Nephron progenitor cell (in vitro differentiated cells): ENCODE results near the gene ZNF154.

ENCODE experiments used
- DNase-seq: peaks from one replicate; pipeline ENCODE4 v3.0.0; 2021
- H3K27ac Mint-ChIP-seq: 2 replicates; pipeline ENCODE4 v1.8.0; 2021; ENCODE audit warnings: mild to moderate bottlenecking, moderate library complexity, mixed read lengths
- H3K27me3 Mint-ChIP-seq: 2 replicates; pipeline ENCODE4 v1.8.0; 2021; ENCODE audit warnings: mild to moderate bottlenecking, low read depth, mixed read lengths; ENCODE audit not compliant: poor library complexity
- H3K36me3 Mint-ChIP-seq: 2 replicates; pipeline ENCODE4 v1.8.0; 2021; ENCODE audit warnings: low read depth, mixed read lengths
- H3K4me1 Mint-ChIP-seq: 2 replicates; pipeline ENCODE4 v1.8.0; 2021; ENCODE audit warnings: mixed read lengths
- H3K4me3 Mint-ChIP-seq: 2 replicates; pipeline ENCODE4 v1.8.0; 2021; ENCODE audit warnings: mild to moderate bottlenecking, moderate library complexity, mixed read lengths
- H3K9me3 Mint-ChIP-seq: 2 replicates; pipeline ENCODE4 v1.8.0; 2021; ENCODE audit warnings: mild to moderate bottlenecking, moderate library complexity, mixed read lengths
- TF ChIP-seq, protein P1 (sequence below): fragments of 200-600 bp; sonication (generic); IDR thresholded peaks from 2 replicates; pipeline ENCODE4 v1.5.0; 2021; ENCODE audit warnings: antibody characterized with exemption

Gene ZNF154

DNA sequence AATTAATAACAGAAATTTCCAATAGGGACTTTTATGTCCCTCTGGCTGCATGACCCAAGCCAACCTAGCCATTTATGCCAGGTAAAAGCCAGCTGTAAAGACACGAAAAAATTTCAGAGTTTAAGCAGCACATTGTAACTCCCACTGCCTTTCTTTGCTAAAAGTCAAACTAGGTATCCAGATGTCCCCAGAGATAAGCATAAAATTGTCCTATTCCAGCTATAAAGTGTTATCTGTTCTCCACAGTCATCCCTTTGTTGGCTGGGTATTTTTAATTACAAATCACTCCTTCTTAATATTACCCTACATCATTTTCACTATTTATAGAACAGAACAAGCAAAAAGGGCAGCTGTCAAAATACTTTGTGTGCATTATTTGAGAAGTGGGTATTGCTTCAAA is 3.2 kb upstream of the ZNF154 start:
- Mint-ChIP-seq H3K27ac (no peak overlapping the region), H3K4me3 (no peak overlapping the region), H3K9me3 (peaks cover 87% of the 10 kb centered on the region), H3K27me3 (peaks cover 10% of the 10 kb centered on the region), H3K36me3 (peaks cover 81% of the 10 kb centered on the region), H3K4me1 (peaks cover 10% of the 10 kb centered on the region)
- DNase-seq, result no peak
- TF ChIP-seq, protein P1, sequence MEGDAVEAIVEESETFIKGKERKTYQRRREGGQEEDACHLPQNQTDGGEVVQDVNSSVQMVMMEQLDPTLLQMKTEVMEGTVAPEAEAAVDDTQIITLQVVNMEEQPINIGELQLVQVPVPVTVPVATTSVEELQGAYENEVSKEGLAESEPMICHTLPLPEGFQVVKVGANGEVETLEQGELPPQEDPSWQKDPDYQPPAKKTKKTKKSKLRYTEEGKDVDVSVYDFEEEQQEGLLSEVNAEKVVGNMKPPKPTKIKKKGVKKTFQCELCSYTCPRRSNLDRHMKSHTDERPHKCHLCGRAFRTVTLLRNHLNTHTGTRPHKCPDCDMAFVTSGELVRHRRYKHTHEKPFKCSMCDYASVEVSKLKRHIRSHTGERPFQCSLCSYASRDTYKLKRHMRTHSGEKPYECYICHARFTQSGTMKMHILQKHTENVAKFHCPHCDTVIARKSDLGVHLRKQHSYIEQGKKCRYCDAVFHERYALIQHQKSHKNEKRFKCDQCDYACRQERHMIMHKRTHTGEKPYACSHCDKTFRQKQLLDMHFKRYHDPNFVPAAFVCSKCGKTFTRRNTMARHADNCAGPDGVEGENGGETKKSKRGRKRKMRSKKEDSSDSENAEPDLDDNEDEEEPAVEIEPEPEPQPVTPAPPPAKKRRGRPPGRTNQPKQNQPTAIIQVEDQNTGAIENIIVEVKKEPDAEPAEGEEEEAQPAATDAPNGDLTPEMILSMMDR, result no peak

DNA sequence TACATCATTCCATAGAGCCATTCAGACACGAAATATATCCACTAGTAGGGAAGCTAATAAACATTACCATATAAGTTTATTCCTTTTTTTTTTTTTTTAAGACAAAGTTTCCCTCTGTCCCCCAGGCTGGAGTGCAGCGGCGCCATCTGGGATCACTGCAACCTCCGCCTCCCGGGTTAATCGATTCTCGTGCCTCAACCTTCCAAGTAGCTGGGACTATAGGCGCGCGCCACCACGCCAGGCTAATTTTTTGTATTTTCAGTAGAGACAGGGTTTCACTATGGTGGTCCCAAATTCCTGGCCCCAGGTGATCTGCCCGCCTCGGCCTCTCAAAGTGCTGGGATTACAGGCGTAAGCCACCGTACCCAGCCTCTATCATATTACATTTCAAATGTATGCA is 612 bp upstream of the ZNF154 start:
- H3K27ac Mint-ChIP-seq, result no peak overlapping the region
- H3K27me3 Mint-ChIP-seq, result peaks cover 10% of the 10 kb centered on the region
- H3K36me3 Mint-ChIP-seq, result peaks cover 84% of the 10 kb centered on the region
- H3K4me1 Mint-ChIP-seq, result peaks cover 10% of the 10 kb centered on the region
- H3K4me3 Mint-ChIP-seq, result peak overlapping the region; percentile 95
- TF ChIP-seq, protein P1, result no peak
- H3K9me3 Mint-ChIP-seq, result peaks cover 90% of the 10 kb centered on the region
- DNase-seq, result no peak

DNA sequence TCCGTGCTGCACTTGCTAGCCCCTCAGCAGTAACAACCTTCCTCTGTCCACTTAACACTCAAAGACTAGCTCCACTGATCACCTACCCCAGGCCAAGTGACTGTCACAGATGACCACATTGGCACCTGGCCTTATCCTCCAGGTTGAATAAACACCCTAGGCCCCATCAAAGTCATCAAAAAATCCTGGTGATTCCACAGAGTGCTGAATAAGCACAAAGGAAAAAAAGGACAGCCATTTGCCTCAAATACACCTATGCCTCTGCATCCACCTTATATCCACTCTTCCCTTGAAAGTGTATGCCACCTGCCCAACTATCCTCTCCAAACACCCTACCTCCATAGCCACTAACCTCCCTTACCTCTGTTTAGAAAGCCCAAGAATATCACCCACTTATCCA is 2.7 kb downstream of the ZNF154 start:
- H3K4me3 Mint-ChIP-seq, result peak overlapping the region; percentile 41
- TF ChIP-seq, protein P1, result no peak
- H3K27me3 Mint-ChIP-seq, result peaks cover 10% of the 10 kb centered on the region
- no peak for DNase-seq
- H3K4me1 Mint-ChIP-seq, result peaks cover 10% of the 10 kb centered on the region
- H3K27ac Mint-ChIP-seq, result no peak overlapping the region
- peaks cover 95% of the 10 kb centered on the region for H3K9me3 Mint-ChIP-seq
- peaks cover 89% of the 10 kb centered on the region for H3K36me3 Mint-ChIP-seq

DNA sequence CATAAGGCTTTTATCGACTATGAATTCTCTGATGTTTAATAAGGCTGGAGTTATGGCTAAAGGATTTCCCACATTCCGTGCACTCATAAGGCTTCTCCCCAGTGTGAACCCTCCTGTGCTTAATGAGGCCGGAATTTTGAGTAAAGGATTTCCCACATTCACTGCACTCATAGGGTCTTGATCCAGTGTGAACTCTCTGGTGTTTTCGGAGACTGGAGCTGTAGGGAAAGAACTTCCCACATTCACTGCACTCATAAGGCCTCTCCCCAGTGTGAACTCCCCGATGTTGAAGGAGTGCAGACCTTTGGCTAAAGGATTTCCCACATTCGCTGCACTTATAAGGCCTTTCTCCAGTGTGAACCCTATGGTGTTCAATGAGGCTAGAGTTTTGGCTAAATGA is 7.4 kb downstream of the ZNF154 start:
- no peaks in the 10 kb centered on the region for H3K27me3 Mint-ChIP-seq
- TF ChIP-seq, protein P1, result no peak
- no peaks in the 10 kb centered on the region for H3K4me1 Mint-ChIP-seq
- peaks cover 100% of the 10 kb centered on the region for H3K36me3 Mint-ChIP-seq
- H3K9me3 Mint-ChIP-seq, result peaks cover 99% of the 10 kb centered on the region
- H3K4me3 Mint-ChIP-seq, result no peak overlapping the region
- H3K27ac Mint-ChIP-seq, result no peak overlapping the region
- DNase-seq, result no peak

DNA sequence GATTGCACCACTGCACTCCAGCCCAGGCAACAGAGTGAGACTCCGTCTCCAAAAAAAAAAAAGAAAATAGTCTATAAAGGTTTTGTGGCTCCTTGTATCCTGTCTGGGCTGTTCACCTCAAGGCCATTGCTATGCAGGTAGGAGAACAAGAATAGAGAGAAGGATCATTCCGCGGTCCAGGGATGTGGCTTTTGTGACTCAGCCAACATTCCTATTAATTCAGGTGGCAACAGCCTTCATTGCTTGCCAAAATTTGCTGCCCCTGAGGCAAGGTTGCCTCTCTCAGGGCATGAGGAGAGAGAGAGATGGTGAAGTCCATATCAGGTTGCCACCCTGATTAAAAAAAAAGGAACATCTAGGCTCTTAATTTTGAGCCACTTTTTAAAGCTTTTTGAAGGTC is 19.3 kb downstream of the ZNF154 start:
- no peak for DNase-seq
- Mint-ChIP-seq H3K36me3 (peaks cover 100% of the 10 kb centered on the region), H3K27me3 (peaks cover 3% of the 10 kb centered on the region), H3K27ac (no peak overlapping the region), H3K4me1 (no peaks in the 10 kb centered on the region), H3K9me3 (peaks cover 100% of the 10 kb centered on the region), H3K4me3 (no peak overlapping the region)
- TF ChIP-seq, protein P1, result no peak

DNA sequence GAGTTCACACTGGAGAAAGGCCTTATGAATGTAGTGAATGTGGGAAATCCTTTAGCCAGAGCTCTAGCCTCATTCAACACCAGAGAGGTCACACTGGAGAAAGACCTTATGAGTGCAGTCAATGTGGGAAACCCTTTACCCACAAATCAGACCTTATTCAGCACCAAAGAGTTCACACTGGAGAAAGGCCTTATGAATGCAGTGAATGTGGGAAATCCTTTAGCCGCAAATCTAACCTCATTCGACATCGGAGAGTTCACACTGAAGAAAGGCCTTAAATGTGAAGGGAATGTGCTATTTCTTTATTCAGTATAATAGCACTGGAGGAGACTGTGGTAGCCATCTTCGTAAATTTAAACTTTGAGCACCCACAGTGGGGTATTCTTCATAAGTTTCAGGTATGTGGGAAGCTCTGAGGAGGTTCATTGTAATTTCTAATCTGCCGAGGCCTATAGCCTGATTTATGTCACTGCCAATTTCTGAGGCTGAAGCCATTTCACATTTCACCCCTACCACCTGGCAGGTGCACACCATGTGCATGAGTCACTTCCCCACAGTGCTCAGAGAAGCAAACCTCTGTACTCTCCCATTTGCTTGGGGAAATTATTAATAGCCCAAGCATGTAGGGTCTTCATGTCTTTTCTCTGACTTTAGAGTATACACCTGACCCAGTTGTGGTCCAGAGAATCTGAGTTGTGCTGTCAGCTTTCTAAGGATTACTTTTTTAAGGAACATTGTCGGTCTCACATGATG is 20.8 kb downstream of the ZNF154 start:
- TF ChIP-seq, protein P1, result no peak
- DNase-seq, result no peak
- H3K36me3 Mint-ChIP-seq, result peaks cover 100% of the 10 kb centered on the region
- peaks cover 100% of the 10 kb centered on the region for H3K9me3 Mint-ChIP-seq
- no peak overlapping the region for H3K27ac Mint-ChIP-seq
- peaks cover 4% of the 10 kb centered on the region for H3K4me1 Mint-ChIP-seq
- no peak overlapping the region for H3K4me3 Mint-ChIP-seq
- H3K27me3 Mint-ChIP-seq, result peaks cover under 1% of the 10 kb centered on the region
